Mucosa of gallbladder (tissue), 1 donor: ENCODE data around the gene TNFSF13B. TPM values are rescaled to one million over a fixed set of nuclear protein-coding genes. Genes with fewer than 3 reads are reported as not detected.
"Not testable (repeated sequence)": the region's sequence is repeated elsewhere in the genome, so short reads cannot be mapped to it uniquely, and the experiment has no call there.

Experiments
- DNase-seq: peaks from one replicate; pipeline ENCODE4 v3.0.0-alpha.2; 2020; ENCODE audit warnings: low spot score
- total RNA-seq: library from RNA; stranded (reverse); gene quantifications from one replicate; pipeline ENCODE4 v1.2.1, GENCODE V29; 2021
- donor health status: DM: no; HTN: no; CAD: no.

TNFSF13B gene
- 7.2 TPM for total RNA-seq

- DNase-seq = peak; percentile 28
Observed at GRCh38 chr13:108269601-108270328, at the start of gene TNFSF13B. Gene TNFSF13B (plus strand): TSS chr13:108269718. CDS start chr13:108269896, 178 bp downstream.

- no peak for DNase-seq
Observed at GRCh38 chr13:108220041-108220440, 49.5 kb upstream of the TNFSF13B start.

- no peak for DNase-seq
Observed at GRCh38 chr13:108223687-108224503, 45.6 kb upstream of the TNFSF13B start.

GRCh38 chr13:108225440-108225839, 44.1 kb upstream of the TNFSF13B start:
- no peak for DNase-seq

- no peak for DNase-seq
Observed at GRCh38 chr13:108226184-108226583, 43.3 kb upstream of the TNFSF13B start.

GRCh38 chr13:108227651-108228272, 41.8 kb upstream of the TNFSF13B start:
- no peak for DNase-seq

- no peak for DNase-seq
Observed at GRCh38 chr13:108230377-108230776, 39.1 kb upstream of the TNFSF13B start.

GRCh38 chr13:108249150-108249549, 20.4 kb upstream of the TNFSF13B start:
- no peak for DNase-seq

- DNase-seq = no peak
Observed at GRCh38 chr13:108257248-108257647, 12.3 kb upstream of the TNFSF13B start.

- DNase-seq = no peak
Observed at GRCh38 chr13:108263621-108264355, 5.7 kb upstream of the TNFSF13B start.

- DNase-seq = no peak
Observed at GRCh38 chr13:108266321-108266990, 3.1 kb upstream of the TNFSF13B start.

- no peak for DNase-seq
Observed at GRCh38 chr13:108267347-108267746, 2.2 kb upstream of the TNFSF13B start.

- not testable (repeated sequence) for DNase-seq
Observed at GRCh38 chr13:108267855-108268254, 1.7 kb upstream of the TNFSF13B start.

- no peak for DNase-seq
Observed at GRCh38 chr13:108268466-108269112, 929 bp upstream of the TNFSF13B start.

GRCh38 chr13:108270442-108270841, 924 bp downstream of the TNFSF13B start:
- no peak for DNase-seq

- DNase-seq = no peak
Observed at GRCh38 chr13:108272333-108272732, 2.8 kb downstream of the TNFSF13B start.

- DNase-seq = no peak
Observed at GRCh38 chr13:108273429-108274118, 4.1 kb downstream of the TNFSF13B start.

- no peak for DNase-seq
Observed at GRCh38 chr13:108274718-108275117, 5.2 kb downstream of the TNFSF13B start.

GRCh38 chr13:108276060-108276459, 6.5 kb downstream of the TNFSF13B start:
- peak; percentile 18 for DNase-seq

GRCh38 chr13:108278466-108278865, 8.9 kb downstream of the TNFSF13B start:
- DNase-seq = no peak
